ENCODE data around the gene STK38. TPM values are rescaled to one million over a fixed set of nuclear protein-coding genes. Genes with fewer than 3 reads are reported as not detected.

Gene STK38
- total and polyA plus RNA-seq, 9 of the 15 experiments (the other 6 are each of a cell fraction or from before 2014, with no cell fraction given) = 5.7 to 28.7 (median 19.5) TPM

DNA sequence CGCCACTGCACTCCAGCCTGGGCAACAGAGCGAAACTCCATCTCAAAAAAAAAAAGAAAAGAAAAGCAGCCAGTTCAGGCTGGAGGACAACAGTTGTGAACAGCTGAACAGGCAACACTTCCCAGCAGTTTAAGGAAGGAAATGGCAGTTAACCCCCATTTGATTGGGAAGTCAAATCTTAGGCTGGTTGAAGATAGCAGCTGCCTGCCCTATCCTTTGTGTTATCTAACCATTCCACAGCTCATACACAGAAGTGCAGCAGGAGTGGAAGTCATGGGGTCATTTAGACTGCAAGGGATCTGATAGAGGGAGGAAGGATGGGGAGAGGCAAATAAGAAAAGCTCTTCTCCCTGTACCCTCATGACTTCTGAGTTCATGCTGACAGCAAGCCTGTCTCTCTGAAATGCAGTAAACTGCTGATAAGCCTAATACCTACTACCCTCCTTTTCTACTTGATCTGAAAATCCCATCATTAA lies 69.2 kb downstream of the STK38 start (continued):
- TF ChIP-seq, protein P1, sequence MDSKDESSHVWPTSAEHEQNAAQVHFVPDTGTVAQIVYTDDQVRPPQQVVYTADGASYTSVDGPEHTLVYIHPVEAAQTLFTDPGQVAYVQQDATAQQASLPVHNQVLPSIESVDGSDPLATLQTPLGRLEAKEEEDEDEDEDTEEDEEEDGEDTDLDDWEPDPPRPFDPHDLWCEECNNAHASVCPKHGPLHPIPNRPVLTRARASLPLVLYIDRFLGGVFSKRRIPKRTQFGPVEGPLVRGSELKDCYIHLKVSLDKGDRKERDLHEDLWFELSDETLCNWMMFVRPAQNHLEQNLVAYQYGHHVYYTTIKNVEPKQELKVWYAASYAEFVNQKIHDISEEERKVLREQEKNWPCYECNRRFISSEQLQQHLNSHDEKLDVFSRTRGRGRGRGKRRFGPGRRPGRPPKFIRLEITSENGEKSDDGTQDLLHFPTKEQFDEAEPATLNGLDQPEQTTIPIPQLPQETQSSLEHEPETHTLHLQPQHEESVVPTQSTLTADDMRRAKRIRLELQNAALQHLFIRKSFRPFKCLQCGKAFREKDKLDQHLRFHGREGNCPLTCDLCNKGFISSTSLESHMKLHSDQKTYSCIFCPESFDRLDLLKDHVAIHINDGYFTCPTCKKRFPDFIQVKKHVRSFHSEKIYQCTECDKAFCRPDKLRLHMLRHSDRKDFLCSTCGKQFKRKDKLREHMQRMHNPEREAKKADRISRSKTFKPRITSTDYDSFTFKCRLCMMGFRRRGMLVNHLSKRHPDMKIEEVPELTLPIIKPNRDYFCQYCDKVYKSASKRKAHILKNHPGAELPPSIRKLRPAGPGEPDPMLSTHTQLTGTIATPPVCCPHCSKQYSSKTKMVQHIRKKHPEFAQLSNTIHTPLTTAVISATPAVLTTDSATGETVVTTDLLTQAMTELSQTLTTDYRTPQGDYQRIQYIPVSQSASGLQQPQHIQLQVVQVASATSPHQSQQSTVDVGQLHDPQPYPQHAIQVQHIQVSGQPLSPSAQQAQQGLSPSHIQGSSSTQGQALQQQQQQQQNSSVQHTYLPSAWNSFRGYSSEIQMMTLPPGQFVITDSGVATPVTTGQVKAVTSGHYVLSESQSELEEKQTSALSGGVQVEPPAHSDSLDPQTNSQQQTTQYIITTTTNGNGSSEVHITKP (IDR thresholded peaks at IDR 0.05; ENCODE audit: partially characterized antibody) = peak; percentile 29
- peak; percentile 55; the same call in 1 of the 2 replicates for TF ChIP-seq FOSL1 (tag; conservative IDR thresholded peaks at IDR 0.05)
- TF ChIP-seq XRCC4 (IDR thresholded peaks at IDR 0.05; ENCODE audit: extremely low read depth, insufficient read depth, insufficient read length) = no peak
- TF ChIP-seq, protein P2, sequence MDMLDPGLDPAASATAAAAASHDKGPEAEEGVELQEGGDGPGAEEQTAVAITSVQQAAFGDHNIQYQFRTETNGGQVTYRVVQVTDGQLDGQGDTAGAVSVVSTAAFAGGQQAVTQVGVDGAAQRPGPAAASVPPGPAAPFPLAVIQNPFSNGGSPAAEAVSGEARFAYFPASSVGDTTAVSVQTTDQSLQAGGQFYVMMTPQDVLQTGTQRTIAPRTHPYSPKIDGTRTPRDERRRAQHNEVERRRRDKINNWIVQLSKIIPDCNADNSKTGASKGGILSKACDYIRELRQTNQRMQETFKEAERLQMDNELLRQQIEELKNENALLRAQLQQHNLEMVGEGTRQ (CRISPR knock-in tag; IDR thresholded peaks at IDR 0.05) = no peak
- TF ChIP-seq, protein P3, sequence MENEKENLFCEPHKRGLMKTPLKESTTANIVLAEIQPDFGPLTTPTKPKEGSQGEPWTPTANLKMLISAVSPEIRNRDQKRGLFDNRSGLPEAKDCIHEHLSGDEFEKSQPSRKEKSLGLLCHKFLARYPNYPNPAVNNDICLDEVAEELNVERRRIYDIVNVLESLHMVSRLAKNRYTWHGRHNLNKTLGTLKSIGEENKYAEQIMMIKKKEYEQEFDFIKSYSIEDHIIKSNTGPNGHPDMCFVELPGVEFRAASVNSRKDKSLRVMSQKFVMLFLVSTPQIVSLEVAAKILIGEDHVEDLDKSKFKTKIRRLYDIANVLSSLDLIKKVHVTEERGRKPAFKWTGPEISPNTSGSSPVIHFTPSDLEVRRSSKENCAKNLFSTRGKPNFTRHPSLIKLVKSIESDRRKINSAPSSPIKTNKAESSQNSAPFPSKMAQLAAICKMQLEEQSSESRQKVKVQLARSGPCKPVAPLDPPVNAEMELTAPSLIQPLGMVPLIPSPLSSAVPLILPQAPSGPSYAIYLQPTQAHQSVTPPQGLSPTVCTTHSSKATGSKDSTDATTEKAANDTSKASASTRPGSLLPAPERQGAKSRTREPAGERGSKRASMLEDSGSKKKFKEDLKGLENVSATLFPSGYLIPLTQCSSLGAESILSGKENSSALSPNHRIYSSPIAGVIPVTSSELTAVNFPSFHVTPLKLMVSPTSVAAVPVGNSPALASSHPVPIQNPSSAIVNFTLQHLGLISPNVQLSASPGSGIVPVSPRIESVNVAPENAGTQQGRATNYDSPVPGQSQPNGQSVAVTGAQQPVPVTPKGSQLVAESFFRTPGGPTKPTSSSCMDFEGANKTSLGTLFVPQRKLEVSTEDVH (IDR thresholded peaks at IDR 0.05; ENCODE audit: low read depth, partially characterized antibody) = no peak
- no peak for TF ChIP-seq CBFB (CRISPR knock-in tag; IDR thresholded peaks at IDR 0.05)
- peak; percentile 38; the same call in 1 of the 2 replicates for TF ChIP-seq RUNX1 (IDR thresholded peaks at IDR 0.05; ENCODE audit: low read depth)
- TF ChIP-seq CEBPB (tag; IDR thresholded peaks at IDR 0.05) = no peak
- TF ChIP-seq, protein P4, sequence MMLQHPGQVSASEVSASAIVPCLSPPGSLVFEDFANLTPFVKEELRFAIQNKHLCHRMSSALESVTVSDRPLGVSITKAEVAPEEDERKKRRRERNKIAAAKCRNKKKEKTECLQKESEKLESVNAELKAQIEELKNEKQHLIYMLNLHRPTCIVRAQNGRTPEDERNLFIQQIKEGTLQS (IDR thresholded peaks at IDR 0.05) = no peak
- TF ChIP-seq, protein P4 (CRISPR knock-in tag; conservative IDR thresholded peaks at IDR 0.05) = no peak
- TF ChIP-seq, protein P5, sequence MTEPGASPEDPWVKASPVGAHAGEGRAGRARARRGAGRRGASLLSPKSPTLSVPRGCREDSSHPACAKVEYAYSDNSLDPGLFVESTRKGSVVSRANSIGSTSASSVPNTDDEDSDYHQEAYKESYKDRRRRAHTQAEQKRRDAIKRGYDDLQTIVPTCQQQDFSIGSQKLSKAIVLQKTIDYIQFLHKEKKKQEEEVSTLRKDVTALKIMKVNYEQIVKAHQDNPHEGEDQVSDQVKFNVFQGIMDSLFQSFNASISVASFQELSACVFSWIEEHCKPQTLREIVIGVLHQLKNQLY (CRISPR knock-in tag; conservative IDR thresholded peaks at IDR 0.05) = no peak
- peak in 1 of 2 experiments; percentile 79; a peak in 2 of 4 replicates for TF ChIP-seq ZNF639 (CRISPR knock-in tag; conservative IDR thresholded peaks at IDR 0.05 in 1 of 2, IDR thresholded peaks at IDR 0.05 in 1 of 2)
- TF ChIP-seq RBM34 (IDR thresholded peaks at IDR 0.05; ENCODE audit: borderline replicate concordance, insufficient read depth, low read length) = no peak
- TF ChIP-seq SMAD2 (IDR thresholded peaks at IDR 0.05; ENCODE audit: low read depth, low read length) = no peak
- peak; percentile 83 for TF ChIP-seq NFIC (IDR thresholded peaks at IDR 0.05)
- TF ChIP-seq NFATC3 (IDR thresholded peaks at IDR 0.05) = no peak
- no peak for TF ChIP-seq ZNF146 (CRISPR knock-in tag; IDR thresholded peaks at IDR 0.05; ENCODE audit: unreplicated experiment)

Data from K562 (cell line).